DND-41 (cell line): ENCODE data around the gene KLLN.

Source experiments
- EZH2 ChIP-seq: IDR thresholded peaks from 3 replicates; pipeline ENCODE4 v1.6.1; 2012; ENCODE audit warnings: borderline replicate concordance, low read depth, mild to moderate bottlenecking, moderate library complexity, low read length, inconsistent platforms; ENCODE audit not compliant: severe bottlenecking
- TF ChIP-seq, protein P1 (sequence below): IDR thresholded peaks from 2 replicates; pipeline ENCODE4 v1.5.1; 2012; ENCODE audit warnings: borderline replicate concordance, low read length, moderate library complexity, mild to moderate bottlenecking; ENCODE audit not compliant: poor library complexity, severe bottlenecking; ENCODE audit errors: extremely low read depth

DNA sequence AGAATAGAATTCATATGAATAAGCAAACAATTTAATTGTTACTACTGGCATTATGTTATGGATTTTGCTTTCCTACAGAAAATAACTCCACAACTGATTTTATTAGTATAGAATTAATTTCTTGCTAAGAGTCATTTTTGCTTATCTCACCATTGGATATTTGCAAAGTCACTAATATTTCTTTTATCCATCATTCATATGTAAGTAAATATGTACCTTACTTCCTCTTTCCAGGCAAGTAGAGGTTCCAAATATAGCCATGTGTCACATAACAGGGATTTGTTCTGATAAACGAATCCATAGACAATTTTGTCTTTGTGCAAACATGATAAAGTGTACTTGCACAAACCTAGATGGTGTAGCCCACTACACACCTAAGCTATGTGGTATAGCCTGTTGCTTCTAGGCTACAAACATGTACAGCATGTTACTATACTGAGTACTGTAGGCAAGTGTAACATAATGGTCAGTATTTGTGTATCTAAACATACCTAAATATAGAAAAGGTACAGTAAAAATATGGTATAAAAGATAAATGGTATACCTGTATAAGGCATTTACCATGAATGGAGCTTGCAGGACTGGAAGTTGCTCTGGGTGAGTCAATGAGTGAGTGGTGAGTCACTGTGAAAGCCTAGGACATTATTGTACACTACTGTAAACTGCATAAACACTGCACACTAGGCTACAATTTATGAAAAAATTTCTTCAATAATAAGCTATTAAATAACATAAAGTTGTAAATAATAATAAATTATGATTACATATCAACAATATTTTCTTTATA is 18.3 kb downstream of the KLLN start:
- TF ChIP-seq, protein P1, sequence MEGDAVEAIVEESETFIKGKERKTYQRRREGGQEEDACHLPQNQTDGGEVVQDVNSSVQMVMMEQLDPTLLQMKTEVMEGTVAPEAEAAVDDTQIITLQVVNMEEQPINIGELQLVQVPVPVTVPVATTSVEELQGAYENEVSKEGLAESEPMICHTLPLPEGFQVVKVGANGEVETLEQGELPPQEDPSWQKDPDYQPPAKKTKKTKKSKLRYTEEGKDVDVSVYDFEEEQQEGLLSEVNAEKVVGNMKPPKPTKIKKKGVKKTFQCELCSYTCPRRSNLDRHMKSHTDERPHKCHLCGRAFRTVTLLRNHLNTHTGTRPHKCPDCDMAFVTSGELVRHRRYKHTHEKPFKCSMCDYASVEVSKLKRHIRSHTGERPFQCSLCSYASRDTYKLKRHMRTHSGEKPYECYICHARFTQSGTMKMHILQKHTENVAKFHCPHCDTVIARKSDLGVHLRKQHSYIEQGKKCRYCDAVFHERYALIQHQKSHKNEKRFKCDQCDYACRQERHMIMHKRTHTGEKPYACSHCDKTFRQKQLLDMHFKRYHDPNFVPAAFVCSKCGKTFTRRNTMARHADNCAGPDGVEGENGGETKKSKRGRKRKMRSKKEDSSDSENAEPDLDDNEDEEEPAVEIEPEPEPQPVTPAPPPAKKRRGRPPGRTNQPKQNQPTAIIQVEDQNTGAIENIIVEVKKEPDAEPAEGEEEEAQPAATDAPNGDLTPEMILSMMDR, result no peak
- no peak for TF ChIP-seq EZH2
